H9 (cell line): ENCODE measurements around the gene AFAP1. TPM values are rescaled to one million over a fixed set of nuclear protein-coding genes. Genes with fewer than 3 reads are reported as not detected.
A peak's percentile ranks its signal among the peaks of the same experiment; 100 is the strongest.

ENCODE experiments used
- DNase-seq: peaks from one replicate; pipeline ENCODE4 v3.0.0-alpha.2; 2017
- H2AFZ ChIP-seq: one replicate; pipeline ENCODE4 v1.6.1; 2013; ENCODE audit warnings: mild to moderate bottlenecking, low read length, control low read depth, moderate library complexity
- H2AK5ac ChIP-seq: 2 replicates; pipeline ENCODE4 v1.6.1; 2013; ENCODE audit warnings: low read length, control low read depth, mixed read lengths; ENCODE audit not compliant: insufficient read length
- H2BK120ac ChIP-seq: one replicate; pipeline ENCODE4 v1.6.1; 2013; ENCODE audit warnings: low read depth, mild to moderate bottlenecking, low read length, control low read depth, inconsistent platforms; ENCODE audit not compliant: poor library complexity, severe bottlenecking
- H2BK12ac ChIP-seq: 2 replicates; pipeline ENCODE4 v1.6.1; 2013; ENCODE audit warnings: low read length, control low read depth, mixed read lengths, low read depth; ENCODE audit not compliant: insufficient read length
- H2BK15ac ChIP-seq: 2 replicates; pipeline ENCODE4 v1.6.1; 2013; ENCODE audit warnings: low read depth, low read length, control low read depth
- H2BK20ac ChIP-seq: one replicate; pipeline ENCODE4 v1.6.1; 2013; ENCODE audit warnings: low read depth, mild to moderate bottlenecking, low read length, control low read depth, inconsistent platforms; ENCODE audit not compliant: poor library complexity, severe bottlenecking
- H2BK5ac ChIP-seq: 2 replicates; pipeline ENCODE4 v1.6.1; 2013; ENCODE audit warnings: low read length, control low read depth, mixed read lengths; ENCODE audit not compliant: insufficient read length
- H3K14ac ChIP-seq: 2 replicates; pipeline ENCODE4 v1.6.1; 2013; ENCODE audit warnings: low read length, control low read depth; ENCODE audit not compliant: insufficient read depth
- H3K18ac ChIP-seq: 2 replicates; pipeline ENCODE4 v1.6.1; 2013; ENCODE audit warnings: low read depth, mild to moderate bottlenecking, mixed read lengths, low read length, control low read depth; ENCODE audit not compliant: insufficient read length
- H3K23ac ChIP-seq: 2 replicates; pipeline ENCODE4 v1.6.1; 2013; ENCODE audit warnings: low read length, control low read depth, mixed read lengths, low read depth; ENCODE audit not compliant: insufficient read length
- H3K23me2 ChIP-seq: 2 replicates; pipeline ENCODE4 v1.6.1; 2013; ENCODE audit warnings: low read depth, mild to moderate bottlenecking, mixed read lengths, low read length, control low read depth; ENCODE audit not compliant: insufficient read length, poor library complexity, severe bottlenecking
- H3K27ac ChIP-seq: 2 replicates; pipeline ENCODE4 v1.5.1; 2013; ENCODE audit warnings: low read length, control low read depth, mixed read lengths, low read depth; ENCODE audit not compliant: insufficient read length
- H3K27me3 ChIP-seq: 2 replicates; pipeline ENCODE4 v1.6.1; 2013; ENCODE audit warnings: low read length, control low read depth, inconsistent platforms; ENCODE audit not compliant: insufficient read depth
- H3K4ac ChIP-seq: 2 replicates; pipeline ENCODE4 v1.6.1; 2013; ENCODE audit warnings: low read depth, mild to moderate bottlenecking, control low read depth, inconsistent platforms, low read length, moderate library complexity
- H3K4me1 ChIP-seq: 2 replicates; pipeline ENCODE4 v1.6.1; 2013; ENCODE audit warnings: low read length, control low read depth, inconsistent platforms; ENCODE audit not compliant: insufficient read depth
- H3K4me2 ChIP-seq: 2 replicates; pipeline ENCODE4 v1.6.1; 2013; ENCODE audit warnings: low read length, control low read depth, mixed read lengths; ENCODE audit not compliant: insufficient read length, insufficient read depth
- H3K56ac ChIP-seq: 2 replicates; pipeline ENCODE4 v1.6.1; 2013; ENCODE audit warnings: low read depth, mild to moderate bottlenecking, mixed read lengths, low read length, control low read depth; ENCODE audit not compliant: insufficient read length
- H3K79me1 ChIP-seq: 2 replicates; pipeline ENCODE4 v1.6.1; 2013; ENCODE audit warnings: low read depth, mild to moderate bottlenecking, moderate library complexity, low read length, control low read depth, inconsistent platforms; ENCODE audit not compliant: insufficient read depth, poor library complexity, severe bottlenecking
- H3K79me2 ChIP-seq: 2 replicates; pipeline ENCODE4 v1.6.1; 2013; ENCODE audit warnings: low read length, control low read depth, inconsistent platforms; ENCODE audit not compliant: insufficient read depth
- H3K9ac ChIP-seq: 2 replicates; pipeline ENCODE4 v1.6.1; 2013; ENCODE audit warnings: low read length, control low read depth, mixed read lengths; ENCODE audit not compliant: insufficient read length; ENCODE audit errors: extremely low read depth
- H3K9me3 ChIP-seq: one replicate; pipeline ENCODE4 v1.6.1; 2013; ENCODE audit warnings: low read depth, low read length, inconsistent platforms; ENCODE audit not compliant: control insufficient read depth
- H3T11ph ChIP-seq: one replicate; pipeline ENCODE4 v1.6.1; 2013; ENCODE audit warnings: mild to moderate bottlenecking, low read length, control low read depth, inconsistent platforms
- H4K20me1 ChIP-seq: one replicate; pipeline ENCODE4 v1.6.1; 2013; ENCODE audit not compliant: control insufficient read depth, insufficient read length, insufficient read depth
- H4K5ac ChIP-seq: 2 replicates; pipeline ENCODE4 v1.6.1; 2013; ENCODE audit warnings: low read depth, mild to moderate bottlenecking, mixed read lengths, low read length, control low read depth; ENCODE audit not compliant: insufficient read length
- H4K8ac ChIP-seq: replicated peaks from 2 replicates; pipeline ENCODE4 v1.6.1; 2013; ENCODE audit warnings: low read length, control low read depth, mixed read lengths, low read depth; ENCODE audit not compliant: insufficient read length
- H4K91ac ChIP-seq: 2 replicates; pipeline ENCODE4 v1.6.1; 2013; ENCODE audit warnings: low read depth, mild to moderate bottlenecking, moderate library complexity, mixed read lengths, low read length, control low read depth; ENCODE audit not compliant: insufficient read length
- H3K27ac Mint-ChIP-seq, 3 experiments: 2 replicates in 2 of 3; 3 replicates in 1 of 3; pipeline ENCODE4 v1.8.0; 2020 to 2021; ENCODE audit warnings: mixed read lengths in 3 of 3, mild to moderate bottlenecking in 1 of 3, moderate library complexity in 1 of 3
- H3K27me3 Mint-ChIP-seq: 2 replicates; pipeline ENCODE4 v1.8.0; 2021; ENCODE audit warnings: low read depth, mild to moderate bottlenecking, moderate library complexity, mixed read lengths
- H3K36me3 Mint-ChIP-seq, 3 experiments: 2 replicates in 2 of 3; 3 replicates in 1 of 3; pipeline ENCODE4 v1.8.0; 2020 to 2021; ENCODE audit warnings: low read depth in 3 of 3, mixed read lengths in 3 of 3; ENCODE audit not compliant: insufficient read depth in 1 of 3
- H3K4me1 Mint-ChIP-seq, 2 experiments: 2 replicates each; pipeline ENCODE4 v1.8.0; 2020; ENCODE audit warnings: mixed read lengths in 2 of 2
- H3K4me3 Mint-ChIP-seq, 2 experiments: 2 replicates in 1 of 2; 3 replicates in 1 of 2; pipeline ENCODE4 v1.8.0; 2020 to 2021; ENCODE audit warnings: mild to moderate bottlenecking in 2 of 2, mixed read lengths in 2 of 2, moderate library complexity in 1 of 2
- H3K9me3 Mint-ChIP-seq, 2 experiments: 2 replicates in 1 of 2; 3 replicates in 1 of 2; pipeline ENCODE4 v1.8.0; 2020; ENCODE audit warnings: mild to moderate bottlenecking in 2 of 2, mixed read lengths in 2 of 2, moderate library complexity in 1 of 2
- CTCF ChIP-seq: fragments of 200-600 bp; sonication (generic); conservative IDR thresholded peaks from 3 replicates; pipeline ENCODE4 v1.8.0; 2021; ENCODE audit warnings: antibody characterized with exemption, mild to moderate bottlenecking
- WGBS: extraction: QIAGEN DNeasy Blood & Tissue Kit; methylation state at CpG from one replicate; pipeline ENCODE4 v1.1.7; 2013; ENCODE audit warnings: missing lambda C conversion rate, low lambda C conversion rate, mixed read lengths; ENCODE audit not compliant: insufficient read length; ENCODE audit errors: extremely low coverage; 5-methylcytosine and 5-hydroxymethylcytosine counted together
- total RNA-seq: library from RNA; stranded (reverse); gene quantifications from 2 replicates; pipeline ENCODE4 v1.2.1, GENCODE V29; 2021

The AFAP1 gene
- total RNA-seq, 1 experiment from 2014 or later, result 6.5 TPM

GRCh38 chr4:7805533-7806337, 133.9 kb downstream of the AFAP1 start:
- no peak overlapping the region for H3K23ac ChIP-seq
- H3T11ph ChIP-seq, result no peak overlapping the region
- peak overlapping the region; percentile 82 to 92 (median 85) for H3K27ac Mint-ChIP-seq
- peaks cover 4% of the 10 kb centered on the region for H3K4me1 ChIP-seq
- H3K14ac ChIP-seq, result peak overlapping the region; percentile 14; the same call in 1 of the 2 replicates
- no peak for DNase-seq
- no peaks in the 10 kb centered on the region for H3K79me2 ChIP-seq
- H2BK120ac ChIP-seq, result no peak overlapping the region
- no peak overlapping the region for H2BK5ac ChIP-seq
- no peak overlapping the region for H3K4ac ChIP-seq
- no peak overlapping the region for H2AFZ ChIP-seq
- H3K9ac ChIP-seq, result no peak overlapping the region
- H4K91ac ChIP-seq, result no peak overlapping the region
- H4K5ac ChIP-seq, result no peak overlapping the region
- no peak overlapping the region for H2AK5ac ChIP-seq
- peaks cover 7 to 17% (median 8%) of the 10 kb centered on the region in 3 experiments; a peak in 6 of 7 replicates for H3K36me3 Mint-ChIP-seq
- no peak overlapping the region for H2BK12ac ChIP-seq
- H2BK15ac ChIP-seq, result no peak overlapping the region
- H3K9me3 Mint-ChIP-seq, result no peaks in the 10 kb centered on the region
- H3K27ac ChIP-seq, result no peak overlapping the region
- WGBS, result no CpG with 5 or more reads among the region's 21 CpGs
- no peaks in the 10 kb centered on the region; the same call in 1 of the 2 replicates for H3K27me3 Mint-ChIP-seq
- H2BK20ac ChIP-seq, result no peak overlapping the region
- H3K4me1 Mint-ChIP-seq, result peaks cover 40 to 56% of the 10 kb centered on the region in 2 experiments
- H4K8ac ChIP-seq, result no peak overlapping the region
- H3K79me1 ChIP-seq, result no peaks in the 10 kb centered on the region
- no peak overlapping the region for H3K18ac ChIP-seq
- peak overlapping the region in 1 of 2 experiments; percentile 50; a peak in 3 of 5 replicates for H3K4me3 Mint-ChIP-seq
- H3K9me3 ChIP-seq, result no peaks in the 10 kb centered on the region
- TF ChIP-seq CTCF, result no peak
- H3K56ac ChIP-seq, result no peak overlapping the region
- no peaks in the 10 kb centered on the region for H3K23me2 ChIP-seq
- no peaks in the 10 kb centered on the region for H4K20me1 ChIP-seq
- H3K4me2 ChIP-seq, result no peak overlapping the region
- H3K27me3 ChIP-seq, result no peaks in the 10 kb centered on the region
